ENCODE measurements around the gene IFRD2. TPM values are rescaled to one million over a fixed set of nuclear protein-coding genes. Genes with fewer than 3 reads are reported as not detected.
"Not testable (repeated sequence)": the region's sequence is repeated elsewhere in the genome, so short reads cannot be mapped to it uniquely, and the experiment has no call there.

Gene IFRD2
- polyA plus RNA-seq, 1 donor: 54.2 TPM

DNA sequence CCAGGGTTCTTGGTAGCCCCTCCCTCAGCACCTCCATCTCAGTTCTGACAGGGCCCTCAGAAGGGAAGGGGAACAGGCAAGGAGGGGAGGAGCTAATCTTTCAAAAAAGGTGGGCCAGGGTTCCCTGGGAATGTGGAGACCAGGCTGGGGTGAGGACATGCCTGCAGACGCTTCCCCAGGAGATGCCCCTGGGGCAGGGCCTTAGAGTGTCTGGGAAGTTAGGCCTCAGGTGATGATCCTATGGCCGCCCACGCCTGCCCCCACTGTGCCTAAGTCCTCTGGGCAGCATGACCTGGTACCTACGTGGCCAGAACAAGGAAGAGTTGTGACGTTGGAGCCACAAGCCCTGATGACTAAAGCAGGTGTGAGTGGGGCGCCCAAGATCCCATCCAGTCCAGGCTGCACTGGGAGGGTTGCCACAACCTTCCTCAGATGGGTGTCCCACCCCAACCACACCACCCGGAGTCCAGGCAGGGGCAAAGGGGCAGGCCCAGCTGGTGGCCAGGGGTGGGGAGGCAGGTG, 27.2 kb downstream of the IFRD2 start:
- no peak for DNase-seq

DNA sequence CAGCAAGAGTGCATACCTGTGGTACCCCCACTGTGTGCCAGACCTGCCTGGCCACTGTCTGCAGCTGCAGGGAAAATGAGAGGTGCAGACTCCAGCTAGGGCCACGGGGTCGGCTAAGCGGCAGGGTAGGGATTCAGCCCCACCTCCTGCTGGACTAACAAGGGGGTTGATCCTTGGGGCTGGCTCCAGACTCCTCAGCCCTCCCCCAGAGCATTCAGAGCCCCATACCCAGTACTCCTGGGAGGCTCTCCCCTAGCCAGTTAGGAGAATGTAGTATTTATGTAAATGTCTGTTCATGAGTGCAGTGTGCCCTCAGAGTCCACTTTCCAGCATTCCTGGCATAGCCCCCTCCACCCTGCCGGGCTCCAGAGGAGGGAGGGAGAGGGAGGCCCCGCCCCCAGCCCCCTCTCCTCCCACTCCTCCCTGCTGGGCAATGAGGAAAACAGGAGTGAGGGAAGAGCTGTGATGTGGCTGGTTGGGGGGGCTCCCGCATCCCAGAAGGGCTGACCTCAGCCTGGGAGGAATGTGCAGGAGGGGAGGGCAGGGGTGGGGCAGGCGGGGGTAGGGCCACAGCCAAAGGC, 27.8 kb downstream of the IFRD2 start:
- DNase-seq: peak; percentile 91

- DNase-seq: no peak
Observed at GRCh38 chr3:50263478-50264382, 28.5 kb downstream of the IFRD2 start.

- no peak for DNase-seq
Observed at GRCh38 chr3:50262778-50263177, 29.5 kb downstream of the IFRD2 start.

- not testable (repeated sequence) for DNase-seq
Observed at GRCh38 chr3:50262200-50262599, 30.0 kb downstream of the IFRD2 start.

- DNase-seq: no peak
Observed at GRCh38 chr3:50261505-50261904, 30.7 kb downstream of the IFRD2 start.

DNA sequence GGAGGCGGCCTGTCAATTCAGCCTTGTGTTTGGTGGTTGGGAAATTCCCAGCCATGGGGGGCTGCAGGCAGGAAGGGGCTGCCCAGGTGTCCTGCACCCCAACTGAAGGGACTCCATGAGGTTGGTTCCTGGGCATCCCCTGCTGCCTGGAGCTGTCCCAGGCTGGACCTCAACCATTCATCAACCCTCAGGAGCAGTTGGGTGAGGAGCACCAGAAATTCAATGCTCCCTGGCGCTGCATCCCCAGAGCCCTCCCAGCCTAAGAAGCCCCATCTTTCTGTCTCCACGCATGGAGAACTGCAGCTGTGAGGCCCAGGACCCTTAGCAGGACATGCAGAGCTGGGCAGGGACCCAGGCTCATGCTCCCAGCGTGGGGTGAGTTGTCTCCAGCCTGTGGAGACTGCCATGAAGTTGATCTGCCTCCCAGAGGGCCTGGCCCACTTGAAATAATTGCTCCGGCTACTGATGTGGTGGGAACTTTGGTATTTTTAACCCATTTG, 31.2 kb downstream of the IFRD2 start:
- no peak for DNase-seq

- DNase-seq: peak; percentile 96
Observed at GRCh38 chr3:50260027-50260941, 31.9 kb downstream of the IFRD2 start.

GRCh38 chr3:50259432-50260026, 32.7 kb downstream of the IFRD2 start:
- DNase-seq: no peak

DNA sequence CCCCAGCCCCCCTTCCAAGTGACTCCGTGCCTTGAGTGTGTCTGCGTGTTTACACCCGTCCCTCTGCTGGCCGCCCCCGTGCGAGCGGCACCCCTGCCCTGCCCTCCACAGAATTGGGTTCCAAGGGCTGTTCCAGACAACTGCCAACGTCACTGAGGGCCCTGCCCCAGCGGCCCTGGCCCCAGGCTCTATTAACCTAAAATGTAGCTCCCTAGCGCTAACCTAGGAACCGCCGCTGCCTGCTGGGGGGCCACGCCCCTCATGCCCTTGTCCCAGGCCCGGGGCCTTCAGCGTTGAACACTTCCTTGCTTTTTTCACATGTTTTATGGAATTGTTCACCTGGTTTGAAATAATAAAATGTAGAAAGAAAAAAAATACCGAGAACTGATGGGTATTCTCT, 33.2 kb downstream of the IFRD2 start:
- DNase-seq: no peak

DNA sequence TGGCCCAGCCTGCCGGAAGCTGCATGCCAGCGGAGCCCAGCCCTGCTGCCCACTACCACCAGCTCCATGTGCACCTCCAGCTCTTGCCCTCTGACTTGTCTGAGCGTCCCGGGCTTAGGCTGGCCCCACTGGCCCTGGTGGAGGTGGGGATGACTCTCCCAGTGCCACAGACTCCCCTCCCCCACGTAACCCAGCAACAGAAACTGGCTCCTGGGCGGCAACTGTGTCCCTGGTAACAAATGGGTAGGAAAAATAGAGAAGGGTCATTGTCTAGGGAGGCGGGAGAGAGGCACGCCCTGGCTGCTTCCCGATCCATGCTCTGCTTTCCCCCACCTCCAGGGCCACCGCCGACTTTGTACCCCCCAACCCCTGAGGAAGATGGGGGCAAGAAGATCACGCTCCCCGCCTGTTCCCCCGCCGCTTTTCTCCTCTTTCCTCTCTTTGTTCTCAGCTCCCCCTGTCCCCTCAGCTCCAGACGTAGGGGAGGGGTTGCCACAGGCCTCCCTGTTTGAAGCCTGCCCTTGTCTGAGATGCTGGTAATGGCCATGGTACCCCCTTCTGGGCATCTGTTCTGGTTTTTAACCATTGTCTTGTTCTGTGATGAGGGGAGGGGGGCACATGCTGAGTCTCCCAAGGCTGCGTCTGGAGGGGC, 34.1 kb downstream of the IFRD2 start:
- no peak for DNase-seq

- no peak for DNase-seq
Observed at GRCh38 chr3:50256978-50257890, 35.0 kb downstream of the IFRD2 start.

GRCh38 chr3:50255251-50255615, 37.0 kb downstream of the IFRD2 start:
- no peak for DNase-seq

DNA sequence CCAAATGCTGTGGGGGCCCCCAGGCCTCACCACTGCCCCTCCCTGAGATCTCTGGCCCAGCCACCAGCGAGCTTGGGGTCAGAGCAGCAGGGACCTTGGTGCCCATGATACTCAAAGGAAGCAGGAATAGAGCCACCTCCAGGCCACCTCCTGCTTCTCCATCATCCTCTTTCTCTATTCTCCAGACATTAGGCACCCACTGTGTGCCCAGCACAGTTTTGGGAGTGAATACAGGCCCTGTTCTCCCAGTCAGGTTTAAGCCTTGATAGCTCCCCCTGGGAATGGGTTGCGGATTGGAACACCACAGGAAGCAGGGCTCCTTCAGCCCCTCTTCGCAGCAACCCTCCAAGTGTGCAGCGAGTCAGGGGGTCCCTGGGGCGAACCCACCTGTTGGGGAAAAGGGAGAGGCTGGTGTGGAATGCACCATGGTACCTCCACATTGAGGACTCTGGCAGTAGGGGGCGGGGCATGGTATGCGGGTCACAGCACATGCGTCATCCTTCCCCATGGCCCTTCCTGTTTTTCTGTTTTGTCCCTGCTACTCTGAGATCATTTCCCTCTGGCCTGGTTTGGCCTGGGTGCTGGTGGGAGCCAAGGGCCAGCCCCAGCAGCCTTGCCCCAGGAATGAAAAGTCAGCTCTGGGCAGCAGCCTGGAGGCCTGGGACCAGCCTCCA, 37.5 kb downstream of the IFRD2 start:
- DNase-seq: no peak

GRCh38 chr3:50251220-50251619, 41.0 kb downstream of the IFRD2 start:
- DNase-seq: no peak

GRCh38 chr3:50250514-50250913, 41.7 kb downstream of the IFRD2 start:
- DNase-seq: no peak

DNA sequence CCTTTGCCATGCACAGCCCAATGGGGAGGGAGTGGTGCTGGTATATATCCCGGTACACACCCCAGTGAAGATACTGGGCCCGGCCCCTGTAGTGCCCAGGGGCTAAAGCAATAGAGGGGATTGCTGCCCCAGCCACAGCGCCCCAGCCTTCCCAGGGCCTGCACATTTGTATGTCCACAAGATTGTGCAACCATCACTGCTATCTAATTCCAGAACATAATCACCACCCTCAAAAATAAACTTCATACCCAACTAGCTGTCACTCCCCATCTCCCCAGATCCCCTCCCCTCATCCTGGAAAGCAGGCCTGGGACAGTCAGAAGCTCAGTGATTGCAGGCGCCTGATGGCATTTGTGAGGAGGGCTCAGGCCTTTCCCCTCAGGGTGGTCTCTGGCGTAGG, 42.8 kb downstream of the IFRD2 start:
- DNase-seq: no peak

GRCh38 chr3:50248387-50248786, 43.8 kb downstream of the IFRD2 start:
- no peak for DNase-seq

- no peak for DNase-seq
Observed at GRCh38 chr3:50246517-50246954, 45.7 kb downstream of the IFRD2 start.
